Measurements from ENCODE around the gene GTF2A1.
"Not testable (repeated sequence)": the region's sequence is repeated elsewhere in the genome, so short reads cannot be mapped to it uniquely, and the experiment has no call there.

The GTF2A1 gene

DNA sequence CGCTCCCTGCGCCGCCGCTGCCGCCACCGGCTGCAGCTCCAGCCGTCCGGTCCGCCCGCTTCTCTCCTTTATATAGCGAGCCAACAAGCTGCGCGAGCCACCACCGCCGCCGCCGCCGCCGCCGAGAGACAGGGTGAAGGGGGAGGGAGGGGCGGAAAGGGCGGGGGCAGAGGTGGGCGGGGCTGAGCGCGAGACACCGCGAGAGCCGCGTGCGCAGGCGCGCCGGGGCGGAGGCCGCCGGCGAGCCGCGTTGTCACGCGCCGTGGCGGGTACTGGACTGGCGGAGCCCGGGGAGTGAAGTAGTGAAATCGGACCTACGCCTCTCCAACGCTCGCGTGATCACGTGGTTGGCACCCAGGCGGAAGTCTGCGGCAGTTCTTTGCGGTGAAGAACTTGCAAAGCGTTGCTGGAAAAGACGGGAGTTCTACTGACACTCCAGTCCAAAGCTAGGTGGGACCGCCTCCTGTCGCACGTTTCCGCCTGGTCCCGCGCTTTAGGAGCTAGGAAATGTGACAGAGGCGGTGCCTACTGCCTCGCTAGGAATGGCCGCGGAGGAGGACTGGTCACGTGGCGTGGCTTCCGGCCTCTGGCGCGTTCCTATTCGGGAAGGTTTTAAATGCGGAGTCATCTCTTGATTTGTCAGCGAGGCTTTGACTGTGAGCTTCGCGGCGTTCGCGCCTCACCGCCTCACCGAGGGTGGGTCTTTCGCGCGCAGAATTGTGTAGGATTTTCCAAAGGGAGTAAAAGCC is at the start of gene GTF2A1:
Gene GTF2A1, minus strand, starts transcription at position 130 of the 749 bp plus-strand sequence. CDS start 441 bp downstream, outside the sequence.
- DNase-seq (ENCODE audit: low spot score) (peak; percentile 95), FAIRE-seq (peak; percentile 75)

- DNase-seq (ENCODE audit: low spot score) (no peak), FAIRE-seq (no peak)
Measured at GRCh38 chr14:81269979-81270375, 49.2 kb upstream of the GTF2A1 start.

DNA sequence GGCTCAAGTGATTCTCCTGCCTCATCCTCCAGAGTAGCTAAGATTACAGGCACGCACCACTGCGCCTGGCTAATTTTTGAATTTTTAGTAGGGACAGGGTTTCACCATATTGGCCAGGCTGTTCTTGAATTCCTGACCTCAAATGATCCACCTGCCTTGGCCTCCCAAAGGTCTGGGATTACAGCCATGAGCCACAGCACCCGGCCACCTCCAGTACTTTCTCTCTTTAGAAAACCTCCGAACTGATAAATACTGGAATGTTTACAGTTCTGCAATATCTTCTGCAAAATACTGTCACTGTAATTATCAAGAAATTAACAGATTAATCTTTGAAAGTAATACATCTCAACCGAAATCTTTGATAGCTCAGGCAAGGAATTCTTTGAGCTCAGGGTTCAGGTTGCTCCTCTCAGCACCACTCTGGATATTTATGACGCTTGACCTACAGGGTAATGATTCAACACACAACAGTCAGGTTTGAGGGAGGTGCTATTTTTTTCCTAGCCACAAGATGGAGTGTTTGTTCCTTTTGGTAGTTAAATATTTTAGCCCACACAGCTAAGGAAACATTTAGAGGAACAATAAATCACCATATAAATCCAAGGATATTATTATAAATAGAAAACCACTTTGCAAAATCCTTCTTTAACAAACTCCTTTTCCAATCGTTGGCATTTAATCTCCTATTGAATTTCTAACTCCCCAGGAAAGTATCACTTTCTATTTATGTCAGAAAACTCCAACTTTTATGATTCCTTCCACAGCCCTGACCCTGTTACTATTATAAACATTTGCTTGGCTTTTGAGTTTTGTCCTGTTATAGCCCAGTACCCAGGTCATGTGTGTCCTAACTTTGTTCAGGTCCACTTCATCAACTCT is 48.6 kb upstream of the GTF2A1 start:
- FAIRE-seq, result peak; percentile 30
- DNase-seq (ENCODE audit: low spot score), result peak; percentile 74

GRCh38 chr14:81268016-81268416 is 47.3 kb upstream of the GTF2A1 start:
- FAIRE-seq (no peak), DNase-seq (ENCODE audit: low spot score) (peak; percentile 35)

- no peak for DNase-seq (ENCODE audit: low spot score)
- no peak for FAIRE-seq
Measured at GRCh38 chr14:81265636-81266169, 44.9 kb upstream of the GTF2A1 start.

DNA sequence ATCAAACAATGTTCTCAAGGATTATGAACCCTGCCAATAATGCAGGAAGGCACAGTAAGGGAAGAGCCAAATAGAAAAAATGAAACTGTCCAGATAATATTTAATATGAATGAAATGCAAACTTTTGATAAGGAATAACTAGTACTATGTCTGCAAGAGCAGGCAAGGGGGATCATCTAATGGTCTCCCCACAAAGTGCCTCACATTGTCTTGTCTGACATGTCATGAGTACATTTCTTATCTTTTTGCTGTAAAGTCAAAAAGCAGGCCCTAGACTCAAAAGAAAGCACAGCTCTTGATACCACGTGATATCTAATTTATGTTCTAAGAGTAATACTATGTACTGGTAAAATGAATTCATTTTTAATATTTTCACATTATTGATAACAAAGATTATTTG is 43.9 kb upstream of the GTF2A1 start:
- no peak for FAIRE-seq
- no peak for DNase-seq (ENCODE audit: low spot score)

- DNase-seq (ENCODE audit: low spot score), result no peak
- FAIRE-seq, result peak; percentile 9
Measured at GRCh38 chr14:81263777-81264410, 43.1 kb upstream of the GTF2A1 start.

GRCh38 chr14:81261176-81261575 is 40.4 kb upstream of the GTF2A1 start:
- FAIRE-seq, result no peak

DNA sequence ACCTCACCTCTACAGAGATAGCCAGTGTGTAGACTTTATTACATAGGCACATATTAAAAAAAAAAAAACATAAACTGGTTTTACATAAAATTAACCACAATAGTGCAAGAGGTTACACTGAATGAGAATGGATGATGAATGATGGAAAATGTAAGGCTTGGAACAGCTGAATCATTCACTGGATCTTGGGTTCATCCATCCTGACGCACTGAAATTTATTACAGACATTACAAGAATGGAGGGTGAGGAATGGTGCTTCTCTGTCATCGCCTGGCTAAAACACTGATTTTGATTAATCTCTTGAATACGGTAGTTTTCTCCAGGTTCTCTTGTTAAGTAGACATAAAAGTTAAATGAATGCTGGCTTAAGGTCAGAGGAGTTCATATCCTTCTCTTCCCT is 40.0 kb upstream of the GTF2A1 start:
- DNase-seq (ENCODE audit: low spot score) (no peak), FAIRE-seq (no peak)

More at GRCh38 chr14:81261176-81261575, 40.4 kb upstream of the GTF2A1 start:
- no peak for DNase-seq (ENCODE audit: low spot score)

DNA sequence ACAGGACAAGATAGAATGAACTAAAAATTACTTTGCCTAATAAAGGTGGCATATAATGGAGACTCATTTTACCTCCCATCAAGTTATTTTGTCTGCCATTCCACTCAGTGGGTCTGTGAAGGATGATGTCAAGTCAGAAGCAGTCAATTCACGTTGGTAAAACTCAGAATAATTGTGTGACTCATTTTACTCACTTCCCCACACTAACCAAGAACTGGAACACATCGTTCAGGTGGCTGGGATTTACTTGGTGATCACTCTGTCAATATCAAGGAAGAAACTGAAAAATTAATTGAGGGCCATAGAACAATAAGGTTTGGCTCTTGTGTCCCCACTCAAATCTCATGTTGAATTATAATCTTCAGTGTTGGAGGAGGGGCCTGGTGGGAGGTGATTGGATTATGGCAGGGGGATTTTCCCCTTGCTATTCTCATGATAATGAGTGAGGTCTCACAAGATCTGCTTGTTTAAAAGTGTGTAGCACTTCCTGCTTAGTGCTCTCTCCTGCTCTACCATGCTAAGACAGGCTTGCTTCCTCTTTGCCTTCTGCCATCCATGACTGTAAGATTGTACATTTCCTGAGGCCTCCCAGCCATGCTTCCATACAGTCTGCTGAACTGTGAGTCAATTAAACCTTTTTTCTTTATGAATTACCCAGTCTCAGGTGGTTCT is 35.7 kb upstream of the GTF2A1 start:
- no peak for DNase-seq (ENCODE audit: low spot score)
- FAIRE-seq, result no peak

DNA sequence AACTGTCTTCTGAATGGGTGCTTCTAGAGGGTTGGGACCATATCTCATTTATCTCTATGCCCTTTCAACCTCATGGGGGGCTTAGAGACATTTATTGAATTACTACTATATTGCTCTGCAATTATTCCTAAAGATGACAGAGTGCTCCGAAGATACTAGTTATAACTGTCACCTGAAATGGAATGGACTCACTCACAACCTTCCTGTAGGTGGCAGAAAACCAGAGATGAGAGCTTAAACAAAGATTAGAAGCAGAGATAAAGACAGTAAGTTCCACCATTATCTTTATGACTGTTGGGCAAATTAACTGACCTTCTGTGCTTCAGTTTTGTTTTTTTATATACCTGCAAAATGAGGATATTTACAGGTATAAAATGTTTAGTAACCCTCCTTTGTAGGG is 31.5 kb upstream of the GTF2A1 start:
- DNase-seq (ENCODE audit: low spot score) (no peak), FAIRE-seq (no peak)

- DNase-seq (ENCODE audit: low spot score) (no peak), FAIRE-seq (no peak)
Measured at GRCh38 chr14:81247271-81247766, 26.6 kb upstream of the GTF2A1 start.

GRCh38 chr14:81246461-81247270 is 25.9 kb upstream of the GTF2A1 start:
- FAIRE-seq, result no peak
- DNase-seq (ENCODE audit: low spot score), result no peak

- DNase-seq (ENCODE audit: low spot score), result no peak
Measured at GRCh38 chr14:81245771-81246170, 25.0 kb upstream of the GTF2A1 start.

GRCh38 chr14:81244431-81244830 is 23.7 kb upstream of the GTF2A1 start:
- not testable (repeated sequence) for DNase-seq (ENCODE audit: low spot score); FAIRE-seq

More at GRCh38 chr14:81245771-81246170, 25.0 kb upstream of the GTF2A1 start:
- no peak for FAIRE-seq

GRCh38 chr14:81243499-81243898 is 22.7 kb upstream of the GTF2A1 start:
- FAIRE-seq, result no peak
- no peak for DNase-seq (ENCODE audit: low spot score)

DNA sequence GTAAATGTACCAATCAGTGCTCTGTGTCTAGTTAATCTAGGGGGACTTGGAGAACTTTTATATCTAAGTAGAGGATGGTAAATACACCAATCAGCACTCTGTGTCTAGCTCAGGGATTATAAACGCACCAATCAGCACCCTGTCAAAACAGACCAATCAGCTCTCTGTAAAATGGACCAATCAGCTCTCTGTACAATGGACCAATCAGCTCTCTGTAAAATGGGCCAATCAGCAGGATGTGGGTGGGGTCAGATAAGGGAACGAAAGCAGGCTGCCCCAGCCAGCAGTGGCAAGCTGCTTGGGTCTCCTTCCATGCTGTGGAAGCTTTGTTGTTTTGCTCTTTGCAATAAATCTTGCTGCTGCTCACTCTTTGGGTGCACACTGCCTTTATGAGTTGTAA is 16.1 kb upstream of the GTF2A1 start:
- not testable (repeated sequence) for DNase-seq (ENCODE audit: low spot score); FAIRE-seq

- DNase-seq (ENCODE audit: low spot score) (no peak), FAIRE-seq (no peak)
Measured at GRCh38 chr14:81236138-81236537, 15.4 kb upstream of the GTF2A1 start.

DNA sequence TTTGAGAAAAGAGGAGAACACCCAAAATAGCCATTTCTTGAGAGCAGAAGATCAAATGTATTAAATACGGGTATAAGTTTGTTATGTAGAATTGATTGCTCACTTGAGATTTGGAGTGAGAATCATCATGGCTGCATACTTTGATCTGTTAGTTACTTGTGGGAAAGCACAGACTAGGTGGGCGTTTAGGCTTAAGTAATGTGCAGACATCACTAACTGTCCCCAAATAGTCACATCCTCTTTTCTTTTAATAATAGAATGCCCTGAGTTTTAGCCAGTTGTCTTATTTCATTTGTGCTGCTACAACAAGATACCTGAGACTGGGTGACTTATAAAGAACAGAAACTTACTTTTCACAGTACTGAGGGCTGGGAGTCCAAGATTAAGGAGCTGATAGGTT is 14.3 kb upstream of the GTF2A1 start:
- DNase-seq (ENCODE audit: low spot score) (no peak), FAIRE-seq (no peak)

- peak; percentile 42 for DNase-seq (ENCODE audit: low spot score)
- FAIRE-seq, result peak; percentile 30
Measured at GRCh38 chr14:81234278-81234677, 13.5 kb upstream of the GTF2A1 start.
